IgD-negative memory B cell (primary cell): ENCODE results near the gene MAPT. TPM values are rescaled to one million over a fixed set of nuclear protein-coding genes. Genes with fewer than 3 reads are reported as not detected.
"Not testable (repeated sequence)": the region's sequence is repeated elsewhere in the genome, so short reads cannot be mapped to it uniquely, and the experiment has no call there.

Experiments used
- H3K27ac Mint-ChIP-seq, 3 donors: one replicate each; pipeline ENCODE4 v1.8.0; 2020 to 2022; ENCODE audit warnings: mild to moderate bottlenecking in 3 of 3, mixed read lengths in 3 of 3, moderate library complexity in 1 of 3
- H3K27me3 Mint-ChIP-seq: one replicate; pipeline ENCODE4 v1.8.0; 2021; ENCODE audit warnings: mixed read lengths
- H3K36me3 Mint-ChIP-seq: one replicate; pipeline ENCODE4 v1.8.0; 2020; ENCODE audit warnings: mild to moderate bottlenecking, mixed read lengths
- H3K4me1 Mint-ChIP-seq, 3 donors: one replicate each; pipeline ENCODE4 v1.8.0; 2020 to 2022; ENCODE audit warnings: mixed read lengths in 3 of 3, mild to moderate bottlenecking in 1 of 3
- H3K4me3 Mint-ChIP-seq, 4 donors: one replicate each; pipeline ENCODE4 v1.8.0; 2020 to 2022; ENCODE audit warnings: mild to moderate bottlenecking in 4 of 4, mixed read lengths in 4 of 4, moderate library complexity in 3 of 4
- H3K9me3 Mint-ChIP-seq, 3 donors: one replicate each; pipeline ENCODE4 v1.8.0; 2020 to 2021; ENCODE audit warnings: mixed read lengths in 3 of 3, mild to moderate bottlenecking in 1 of 3
- polyA plus RNA-seq: library from polyadenylated mRNA; unstranded; fragments of 300-500 nt; fragmentation: Illumina TruSeq; gene quantifications from one replicate; pipeline ENCODE4 v1.2.3, GENCODE V29; 2021

MAPT gene
- polyA plus RNA-seq, 1 donor from 2014 or later = not detected

- peak overlapping the region in 1 of 3 donors; percentile 36 for H3K27ac Mint-ChIP-seq
- H3K4me1 Mint-ChIP-seq = peaks cover 37 to 44% (median 42%) of the 10 kb centered on the region in 3 donors
- not testable (repeated sequence) for H3K27me3 Mint-ChIP-seq, H3K4me3 Mint-ChIP-seq, H3K36me3 Mint-ChIP-seq, H3K9me3 Mint-ChIP-seq
Measured at GRCh38 chr17:46023366-46023765, 129.0 kb downstream of the MAPT start.

- Mint-ChIP-seq H3K9me3 (no peaks in the 10 kb centered on the region), H3K27ac (peak overlapping the region in 2 of 3 donors; percentile 36 to 71), H3K27me3 (no peaks in the 10 kb centered on the region), H3K36me3 (no peaks in the 10 kb centered on the region), H3K4me3 (no peak overlapping the region), H3K4me1 (peaks cover 40 to 47% (median 47%) of the 10 kb centered on the region in 3 donors)
Measured at GRCh38 chr17:46023783-46024388, 129.5 kb downstream of the MAPT start.

GRCh38 chr17:46024590-46024989 is 130.2 kb downstream of the MAPT start:
- Mint-ChIP-seq H3K27me3 (no peaks in the 10 kb centered on the region), H3K4me1 (peaks cover 47 to 52% (median 52%) of the 10 kb centered on the region in 3 donors), H3K36me3 (no peaks in the 10 kb centered on the region), H3K9me3 (no peaks in the 10 kb centered on the region), H3K4me3 (peak overlapping the region in 2 of 4 donors; percentile 39 to 63), H3K27ac (peak overlapping the region in 1 of 3 donors; percentile 71)

- Mint-ChIP-seq H3K4me1 (peaks cover 44 to 50% (median 48%) of the 10 kb centered on the region in 3 donors), H3K9me3 (no peaks in the 10 kb centered on the region), H3K27ac (peak overlapping the region; percentile 40 to 96 (median 46)), H3K27me3 (no peaks in the 10 kb centered on the region), H3K36me3 (peaks cover under 1% of the 10 kb centered on the region), H3K4me3 (peak overlapping the region in 2 of 4 donors; percentile 38 to 87)
Measured at GRCh38 chr17:46025060-46025459, 130.7 kb downstream of the MAPT start.

GRCh38 chr17:46025510-46026165 is 131.3 kb downstream of the MAPT start:
- H3K9me3 Mint-ChIP-seq = no peaks in the 10 kb centered on the region

GRCh38 chr17:46026166-46027047 is 132.1 kb downstream of the MAPT start:
- no peaks in the 10 kb centered on the region for H3K9me3 Mint-ChIP-seq
- peaks cover 38 to 44% (median 42%) of the 10 kb centered on the region in 3 donors for H3K4me1 Mint-ChIP-seq
- peak overlapping the region; percentile 40 to 96 (median 94) for H3K27ac Mint-ChIP-seq
- peak overlapping the region in 3 of 4 donors; percentile 64 to 87 (median 82) for H3K4me3 Mint-ChIP-seq
- H3K36me3 Mint-ChIP-seq = peaks cover 9% of the 10 kb centered on the region
- no peaks in the 10 kb centered on the region for H3K27me3 Mint-ChIP-seq

More at GRCh38 chr17:46025510-46026165, 131.3 kb downstream of the MAPT start:
- Mint-ChIP-seq H3K4me1 (peaks cover 39 to 48% (median 42%) of the 10 kb centered on the region in 3 donors), H3K36me3 (peaks cover 6% of the 10 kb centered on the region), H3K27ac (peak overlapping the region; percentile 40 to 96 (median 94)), H3K4me3 (peak overlapping the region in 3 of 4 donors; percentile 64 to 87 (median 78)), H3K27me3 (no peaks in the 10 kb centered on the region)

GRCh38 chr17:46027048-46027975 is 133.0 kb downstream of the MAPT start:
- Mint-ChIP-seq H3K9me3 (no peaks in the 10 kb centered on the region), H3K4me3 (peak overlapping the region in 3 of 4 donors; percentile 31 to 82 (median 52)), H3K27me3 (no peaks in the 10 kb centered on the region), H3K27ac (peak overlapping the region; percentile 40 to 94 (median 71)), H3K4me1 (peaks cover 38 to 44% (median 42%) of the 10 kb centered on the region in 3 donors), H3K36me3 (peaks cover 9% of the 10 kb centered on the region)

GRCh38 chr17:46027976-46028325 is 133.6 kb downstream of the MAPT start:
- Mint-ChIP-seq H3K4me1 (peaks cover 38 to 44% (median 42%) of the 10 kb centered on the region in 3 donors), H3K36me3 (peaks cover 11% of the 10 kb centered on the region), H3K9me3 (no peaks in the 10 kb centered on the region), H3K27me3 (no peaks in the 10 kb centered on the region), H3K4me3 (peak overlapping the region in 2 of 4 donors; percentile 11 to 42), H3K27ac (peak overlapping the region; percentile 40 to 57 (median 47))

- Mint-ChIP-seq H3K9me3 (no peaks in the 10 kb centered on the region), H3K4me1 (peaks cover 38 to 44% (median 39%) of the 10 kb centered on the region in 3 donors), H3K27ac (peak overlapping the region; percentile 40 to 92 (median 57)), H3K36me3 (peaks cover 11% of the 10 kb centered on the region), H3K4me3 (peak overlapping the region in 2 of 4 donors; percentile 11 to 42), H3K27me3 (no peaks in the 10 kb centered on the region)
Measured at GRCh38 chr17:46028374-46028773, 134.0 kb downstream of the MAPT start.

- peaks cover 11% of the 10 kb centered on the region for H3K36me3 Mint-ChIP-seq
- peak overlapping the region in 3 of 4 donors; percentile 3 to 83 (median 73) for H3K4me3 Mint-ChIP-seq
- no peaks in the 10 kb centered on the region for H3K9me3 Mint-ChIP-seq
- no peaks in the 10 kb centered on the region for H3K27me3 Mint-ChIP-seq
- peak overlapping the region; percentile 40 to 92 (median 73) for H3K27ac Mint-ChIP-seq
- peaks cover 38 to 44% (median 39%) of the 10 kb centered on the region in 3 donors for H3K4me1 Mint-ChIP-seq
Measured at GRCh38 chr17:46028981-46029565, 134.7 kb downstream of the MAPT start.

GRCh38 chr17:46029627-46030026 is 135.3 kb downstream of the MAPT start:
- H3K4me1 Mint-ChIP-seq = peaks cover 41 to 44% (median 44%) of the 10 kb centered on the region in 3 donors
- no peaks in the 10 kb centered on the region for H3K9me3 Mint-ChIP-seq
- no peaks in the 10 kb centered on the region for H3K27me3 Mint-ChIP-seq
- no peak overlapping the region for H3K4me3 Mint-ChIP-seq
- H3K36me3 Mint-ChIP-seq = peaks cover 11% of the 10 kb centered on the region
- H3K27ac Mint-ChIP-seq = peak overlapping the region; percentile 40 to 92 (median 73)

- Mint-ChIP-seq H3K9me3 (no peaks in the 10 kb centered on the region), H3K36me3 (peaks cover 11% of the 10 kb centered on the region), H3K27me3 (no peaks in the 10 kb centered on the region), H3K4me1 (peaks cover 37 to 43% (median 43%) of the 10 kb centered on the region in 3 donors), H3K27ac (peak overlapping the region in 2 of 3 donors; percentile 71 to 73), H3K4me3 (peak overlapping the region in 1 of 4 donors; percentile 18)
Measured at GRCh38 chr17:46030752-46031151, 136.4 kb downstream of the MAPT start.

GRCh38 chr17:46031440-46031839 is 137.1 kb downstream of the MAPT start:
- H3K4me3 Mint-ChIP-seq = no peak overlapping the region
- no peaks in the 10 kb centered on the region for H3K9me3 Mint-ChIP-seq
- no peak overlapping the region for H3K27ac Mint-ChIP-seq
- no peaks in the 10 kb centered on the region for H3K27me3 Mint-ChIP-seq
- peaks cover 11% of the 10 kb centered on the region for H3K36me3 Mint-ChIP-seq
- peaks cover 32 to 38% (median 36%) of the 10 kb centered on the region in 3 donors for H3K4me1 Mint-ChIP-seq
